GM12873 (cell line): ENCODE data around the gene SMIM8.

Experiments
- TF ChIP-seq, protein P1 (sequence below): IDR thresholded peaks from 2 replicates; pipeline ENCODE4 v1.5.1; 2012; ENCODE audit warnings: low read depth, mild to moderate bottlenecking, moderate library complexity, low read length, control low read depth; ENCODE audit not compliant: insufficient read depth; ENCODE audit errors: missing control alignments

SMIM8 gene

DNA sequence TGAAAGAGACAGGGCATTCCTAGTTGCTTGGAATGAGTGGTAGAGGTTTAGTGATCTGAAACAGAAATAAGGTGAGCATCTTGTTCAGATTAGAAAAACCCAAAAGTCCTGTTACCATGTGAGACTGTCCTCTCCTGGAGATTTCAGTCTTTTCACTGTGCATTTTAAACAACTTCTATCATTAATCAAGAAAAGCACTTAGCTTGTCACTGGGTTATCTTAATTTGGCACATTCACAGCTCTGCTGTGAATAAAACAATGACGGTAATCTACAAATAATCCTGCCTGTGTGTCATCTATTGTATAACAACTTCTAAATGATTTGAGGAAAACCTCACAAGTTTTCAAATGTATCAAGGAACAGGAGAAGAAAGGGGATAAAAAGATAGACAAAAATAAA is 9.5 kb upstream of the SMIM8 start:
- TF ChIP-seq, protein P1, sequence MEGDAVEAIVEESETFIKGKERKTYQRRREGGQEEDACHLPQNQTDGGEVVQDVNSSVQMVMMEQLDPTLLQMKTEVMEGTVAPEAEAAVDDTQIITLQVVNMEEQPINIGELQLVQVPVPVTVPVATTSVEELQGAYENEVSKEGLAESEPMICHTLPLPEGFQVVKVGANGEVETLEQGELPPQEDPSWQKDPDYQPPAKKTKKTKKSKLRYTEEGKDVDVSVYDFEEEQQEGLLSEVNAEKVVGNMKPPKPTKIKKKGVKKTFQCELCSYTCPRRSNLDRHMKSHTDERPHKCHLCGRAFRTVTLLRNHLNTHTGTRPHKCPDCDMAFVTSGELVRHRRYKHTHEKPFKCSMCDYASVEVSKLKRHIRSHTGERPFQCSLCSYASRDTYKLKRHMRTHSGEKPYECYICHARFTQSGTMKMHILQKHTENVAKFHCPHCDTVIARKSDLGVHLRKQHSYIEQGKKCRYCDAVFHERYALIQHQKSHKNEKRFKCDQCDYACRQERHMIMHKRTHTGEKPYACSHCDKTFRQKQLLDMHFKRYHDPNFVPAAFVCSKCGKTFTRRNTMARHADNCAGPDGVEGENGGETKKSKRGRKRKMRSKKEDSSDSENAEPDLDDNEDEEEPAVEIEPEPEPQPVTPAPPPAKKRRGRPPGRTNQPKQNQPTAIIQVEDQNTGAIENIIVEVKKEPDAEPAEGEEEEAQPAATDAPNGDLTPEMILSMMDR: no peak

DNA sequence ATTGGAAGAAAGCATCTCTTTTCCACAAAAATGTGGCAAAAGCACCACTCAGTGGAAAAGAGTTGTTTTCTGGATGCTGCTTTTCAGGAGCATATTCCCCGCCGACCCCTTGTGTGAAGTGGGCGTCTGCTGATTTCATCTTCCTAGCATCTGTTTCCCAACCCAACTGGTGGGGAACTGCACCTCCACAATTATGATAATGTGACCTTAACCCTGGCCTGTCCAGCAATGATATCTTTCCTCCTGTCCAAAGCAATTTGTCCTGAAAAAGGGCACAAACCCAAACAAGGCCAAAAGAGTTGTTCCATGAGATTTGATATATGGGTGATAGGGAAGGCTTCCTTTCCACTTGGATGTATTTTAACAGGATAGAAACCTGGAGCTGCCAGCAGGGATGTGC is 7.3 kb upstream of the SMIM8 start:
- TF ChIP-seq, protein P1: no peak

DNA sequence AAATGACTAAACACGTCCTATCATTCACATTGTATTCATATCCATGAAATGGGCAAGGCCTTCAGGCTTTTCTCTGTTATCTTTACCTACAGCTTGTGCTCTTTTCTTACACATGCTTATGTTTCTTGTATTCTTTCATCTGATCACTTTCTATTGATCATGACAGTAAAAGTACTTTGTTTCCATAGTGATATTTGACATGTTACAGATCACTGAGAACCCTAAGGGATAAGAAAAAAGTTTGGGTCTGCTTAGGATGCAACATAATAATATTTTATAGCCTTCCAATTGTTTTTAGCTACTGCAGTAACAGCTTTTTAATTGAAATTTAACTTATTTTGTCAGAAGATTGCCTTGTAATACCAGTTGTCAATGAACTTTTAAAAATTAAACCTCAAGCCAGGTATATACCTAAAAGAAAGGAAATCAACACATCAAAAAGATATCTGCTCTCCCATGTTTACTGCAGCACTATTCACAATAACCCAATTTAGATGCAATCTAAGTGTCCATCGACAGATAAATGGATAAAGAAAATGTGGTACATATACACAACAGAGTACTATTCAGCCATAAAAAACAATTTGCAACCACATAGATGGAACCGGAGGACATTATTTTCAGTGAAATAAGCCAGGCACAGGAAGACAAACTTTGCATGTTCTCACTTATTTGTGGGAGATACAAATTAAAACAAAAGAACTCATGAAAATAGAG is 3.0 kb upstream of the SMIM8 start:
- TF ChIP-seq, protein P1: no peak

DNA sequence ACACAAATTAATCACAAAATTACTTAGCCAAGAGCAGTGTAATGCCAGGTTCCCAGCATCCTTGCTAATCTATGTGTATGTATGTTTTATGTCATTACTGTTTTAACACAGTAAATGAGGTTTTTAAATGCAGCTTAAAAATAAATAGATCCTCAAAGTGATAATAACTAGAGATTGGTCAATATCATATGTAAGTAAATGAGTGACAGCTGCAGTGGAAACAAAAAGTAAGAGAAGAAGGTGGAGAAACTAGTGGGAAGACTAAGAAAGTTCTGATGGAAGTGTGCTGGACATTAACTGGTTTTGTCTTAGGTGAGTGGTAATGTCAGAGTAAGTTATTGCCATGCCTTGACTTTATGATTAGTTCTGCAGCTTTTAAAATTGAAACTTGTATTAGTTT is 8.6 kb downstream of the SMIM8 start:
- TF ChIP-seq, protein P1: no peak

DNA sequence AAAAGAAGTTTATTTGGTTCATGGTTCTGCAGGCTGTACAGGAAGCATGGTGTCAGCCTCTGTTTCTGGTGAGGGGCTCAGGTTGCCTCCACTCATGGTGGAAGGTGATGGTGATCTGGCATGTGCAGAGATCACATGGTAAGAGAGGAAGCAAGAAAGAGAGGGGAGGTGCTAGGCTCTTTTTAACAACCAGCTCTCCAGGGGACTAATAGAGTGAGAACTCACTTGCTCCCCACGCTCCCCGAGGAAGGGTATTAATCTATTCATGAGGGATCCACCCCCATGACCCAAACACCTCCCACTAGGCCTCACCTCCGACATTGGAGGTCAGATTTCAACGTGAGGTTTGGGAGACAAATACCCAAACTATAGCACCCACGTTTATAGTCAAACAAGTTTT is 10.6 kb downstream of the SMIM8 start:
- TF ChIP-seq, protein P1: no peak

DNA sequence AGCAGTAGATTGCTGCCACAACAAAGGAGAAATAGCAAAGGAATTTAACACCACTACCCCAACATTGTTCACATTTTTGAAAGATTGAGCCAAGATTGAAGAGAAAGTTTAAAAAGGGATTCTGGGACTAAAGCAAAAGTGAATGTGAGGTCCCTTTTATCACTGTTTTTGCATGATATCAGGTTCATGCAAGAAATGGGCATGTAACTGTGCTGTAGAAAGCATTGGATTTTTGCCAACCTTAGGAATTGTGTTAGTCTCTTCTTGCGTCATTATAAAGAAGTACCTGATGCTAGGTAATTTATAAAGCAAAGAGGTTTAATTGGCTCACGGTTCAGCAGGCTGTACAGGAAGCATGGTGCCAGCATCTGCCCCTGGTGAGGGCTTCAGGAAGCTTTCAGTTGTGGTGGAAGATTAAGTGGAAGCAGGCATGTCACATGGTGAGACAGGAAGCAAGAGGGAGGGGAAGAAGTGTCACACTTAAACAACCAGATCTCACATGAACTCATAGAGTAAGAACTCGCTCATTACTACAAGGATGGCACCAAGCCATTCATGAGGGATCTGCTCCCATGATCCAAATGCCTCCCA is 11.3 kb downstream of the SMIM8 start:
- TF ChIP-seq, protein P1: no peak

DNA sequence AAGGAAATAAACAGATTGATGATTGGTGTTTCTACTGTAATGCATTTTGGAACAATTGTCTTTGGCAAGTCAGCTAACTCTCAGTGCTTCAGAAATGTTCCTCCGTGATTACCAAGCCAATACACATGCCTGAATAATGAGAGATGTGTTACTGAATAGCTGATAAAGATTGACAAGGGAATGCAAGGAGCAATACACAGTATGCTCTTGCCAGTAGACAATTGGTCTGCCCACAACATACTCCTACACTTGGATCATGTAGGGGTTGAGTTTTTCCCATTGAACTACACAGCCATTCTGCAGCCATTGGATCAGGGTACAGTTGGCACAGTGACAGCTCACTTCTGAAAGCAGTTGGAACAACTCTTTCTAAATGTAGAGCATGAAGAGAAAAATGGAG is 12.3 kb downstream of the SMIM8 start:
- TF ChIP-seq, protein P1: no peak
